Retina (tissue), 1 donor: ENCODE data around the gene FADS2.
"Not testable (repeated sequence)": the region's sequence is repeated elsewhere in the genome, so short reads cannot be mapped to it uniquely, and the experiment has no call there.

ENCODE experiments used
- DNase-seq: peaks from one replicate; pipeline ENCODE4 v3.0.0-alpha.2; 2016

FADS2 gene

GRCh38 chr11:61871158-61871597 lies 43.1 kb downstream of the FADS2 start:
- DNase-seq = peak; percentile 93

- no peak for DNase-seq
These were observed 45.0 kb downstream of the FADS2 start for GRCh38 chr11:61872935-61873565.

- no peak for DNase-seq
These were observed 45.7 kb downstream of the FADS2 start for GRCh38 chr11:61873588-61874376.

GRCh38 chr11:61874377-61874809 lies 46.3 kb downstream of the FADS2 start:
- DNase-seq = no peak

GRCh38 chr11:61874853-61875252 lies 46.8 kb downstream of the FADS2 start:
- no peak for DNase-seq

GRCh38 chr11:61875698-61876097 lies 47.6 kb downstream of the FADS2 start:
- no peak for DNase-seq

- DNase-seq = no peak
These were observed 51.1 kb downstream of the FADS2 start for GRCh38 chr11:61879152-61879551.

GRCh38 chr11:61880031-61880430 lies 51.9 kb downstream of the FADS2 start:
- DNase-seq = no peak

- no peak for DNase-seq
These were observed 52.4 kb downstream of the FADS2 start for GRCh38 chr11:61880454-61880853.

GRCh38 chr11:61881397-61881796 lies 53.3 kb downstream of the FADS2 start:
- no peak for DNase-seq

- DNase-seq = not testable (repeated sequence)
These were observed 54.2 kb downstream of the FADS2 start for GRCh38 chr11:61882267-61882666.

- DNase-seq = no peak
These were observed 54.8 kb downstream of the FADS2 start for GRCh38 chr11:61882879-61883278.

GRCh38 chr11:61883327-61883726 lies 55.2 kb downstream of the FADS2 start:
- DNase-seq = no peak

GRCh38 chr11:61883947-61884346 lies 55.8 kb downstream of the FADS2 start:
- no peak for DNase-seq

- DNase-seq = no peak
These were observed 57.2 kb downstream of the FADS2 start for GRCh38 chr11:61885166-61885778.

GRCh38 chr11:61885784-61886580 lies 57.9 kb downstream of the FADS2 start:
- no peak for DNase-seq

- no peak for DNase-seq
These were observed 58.5 kb downstream of the FADS2 start for GRCh38 chr11:61886643-61887042.

- no peak for DNase-seq
These were observed 59.9 kb downstream of the FADS2 start for GRCh38 chr11:61887839-61888494.

GRCh38 chr11:61888590-61888989 lies 60.5 kb downstream of the FADS2 start:
- DNase-seq = no peak

GRCh38 chr11:61889831-61890230 lies 61.7 kb downstream of the FADS2 start:
- DNase-seq = no peak

GRCh38 chr11:61890529-61891330 lies 62.6 kb downstream of the FADS2 start:
- peak; percentile 84 for DNase-seq
